ENCODE results near the gene GALP.
"Not testable (repeated sequence)": the region's sequence is repeated elsewhere in the genome, so short reads cannot be mapped to it uniquely, and the experiment has no call there.

Gene GALP

GRCh38 chr19:56148955-56149655 lies 26.7 kb upstream of the GALP start:
- DNase-seq, result not testable (repeated sequence)

- DNase-seq, result no peak
Observed at GRCh38 chr19:56149656-56150038, 26.2 kb upstream of the GALP start.

GRCh38 chr19:56150358-56150757 lies 25.4 kb upstream of the GALP start:
- no peak for DNase-seq

GRCh38 chr19:56152644-56153043 lies 23.2 kb upstream of the GALP start:
- DNase-seq, result no peak

- no peak for DNase-seq
Observed at GRCh38 chr19:56153507-56153906, 22.3 kb upstream of the GALP start.

GRCh38 chr19:56155124-56155687 lies 20.6 kb upstream of the GALP start:
- no peak for DNase-seq

- DNase-seq, result no peak
Observed at GRCh38 chr19:56156768-56157167, 19.0 kb upstream of the GALP start.

GRCh38 chr19:56158170-56158757 lies 17.5 kb upstream of the GALP start:
- DNase-seq, result no peak

GRCh38 chr19:56159009-56159559 lies 16.7 kb upstream of the GALP start:
- no peak for DNase-seq

- DNase-seq, result no peak
Observed at GRCh38 chr19:56159622-56160271, 16.1 kb upstream of the GALP start.

GRCh38 chr19:56161534-56161933 lies 14.3 kb upstream of the GALP start:
- DNase-seq, result no peak

GRCh38 chr19:56162258-56162657 lies 13.6 kb upstream of the GALP start:
- DNase-seq, result no peak

- no peak for DNase-seq
Observed at GRCh38 chr19:56163097-56163496, 12.7 kb upstream of the GALP start.

- DNase-seq, result no peak
Observed at GRCh38 chr19:56167064-56167578, 8.7 kb upstream of the GALP start.

- no peak for DNase-seq
Observed at GRCh38 chr19:56170261-56170660, 5.5 kb upstream of the GALP start.

- DNase-seq, result no peak
Observed at GRCh38 chr19:56174086-56174485, 1.7 kb upstream of the GALP start.

- DNase-seq, result no peak
Observed at GRCh38 chr19:56174550-56174949, 1.3 kb upstream of the GALP start.

GRCh38 chr19:56176310-56176709 lies 502 bp downstream of the GALP start:
- DNase-seq, result not testable (repeated sequence)

- DNase-seq, result no peak
Observed at GRCh38 chr19:56176881-56177280, 1.1 kb downstream of the GALP start.

- no peak for DNase-seq
Observed at GRCh38 chr19:56177564-56178243, 1.9 kb downstream of the GALP start.

GRCh38 chr19:56189785-56190184 lies 14.0 kb downstream of the GALP start:
- DNase-seq, result no peak

- no peak for DNase-seq
Observed at GRCh38 chr19:56191115-56191514, 15.3 kb downstream of the GALP start.

- DNase-seq, result no peak
Observed at GRCh38 chr19:56191711-56192110, 15.9 kb downstream of the GALP start.

Data from CD4-positive, alpha-beta T cell treated with Interferon gamma for 1 hour (primary cell).